Cerebellar cortex (tissue), 1 donor: ENCODE results near the gene LOX.
A peak's percentile ranks its signal among the peaks of the same experiment; 100 is the strongest.

Experiments used
- DNase-seq: peaks from one replicate; pipeline ENCODE4 v3.0.0-alpha.2; 2015; ENCODE audit warnings: low spot score

Gene LOX, protein sequence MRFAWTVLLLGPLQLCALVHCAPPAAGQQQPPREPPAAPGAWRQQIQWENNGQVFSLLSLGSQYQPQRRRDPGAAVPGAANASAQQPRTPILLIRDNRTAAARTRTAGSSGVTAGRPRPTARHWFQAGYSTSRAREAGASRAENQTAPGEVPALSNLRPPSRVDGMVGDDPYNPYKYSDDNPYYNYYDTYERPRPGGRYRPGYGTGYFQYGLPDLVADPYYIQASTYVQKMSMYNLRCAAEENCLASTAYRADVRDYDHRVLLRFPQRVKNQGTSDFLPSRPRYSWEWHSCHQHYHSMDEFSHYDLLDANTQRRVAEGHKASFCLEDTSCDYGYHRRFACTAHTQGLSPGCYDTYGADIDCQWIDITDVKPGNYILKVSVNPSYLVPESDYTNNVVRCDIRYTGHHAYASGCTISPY

DNA sequence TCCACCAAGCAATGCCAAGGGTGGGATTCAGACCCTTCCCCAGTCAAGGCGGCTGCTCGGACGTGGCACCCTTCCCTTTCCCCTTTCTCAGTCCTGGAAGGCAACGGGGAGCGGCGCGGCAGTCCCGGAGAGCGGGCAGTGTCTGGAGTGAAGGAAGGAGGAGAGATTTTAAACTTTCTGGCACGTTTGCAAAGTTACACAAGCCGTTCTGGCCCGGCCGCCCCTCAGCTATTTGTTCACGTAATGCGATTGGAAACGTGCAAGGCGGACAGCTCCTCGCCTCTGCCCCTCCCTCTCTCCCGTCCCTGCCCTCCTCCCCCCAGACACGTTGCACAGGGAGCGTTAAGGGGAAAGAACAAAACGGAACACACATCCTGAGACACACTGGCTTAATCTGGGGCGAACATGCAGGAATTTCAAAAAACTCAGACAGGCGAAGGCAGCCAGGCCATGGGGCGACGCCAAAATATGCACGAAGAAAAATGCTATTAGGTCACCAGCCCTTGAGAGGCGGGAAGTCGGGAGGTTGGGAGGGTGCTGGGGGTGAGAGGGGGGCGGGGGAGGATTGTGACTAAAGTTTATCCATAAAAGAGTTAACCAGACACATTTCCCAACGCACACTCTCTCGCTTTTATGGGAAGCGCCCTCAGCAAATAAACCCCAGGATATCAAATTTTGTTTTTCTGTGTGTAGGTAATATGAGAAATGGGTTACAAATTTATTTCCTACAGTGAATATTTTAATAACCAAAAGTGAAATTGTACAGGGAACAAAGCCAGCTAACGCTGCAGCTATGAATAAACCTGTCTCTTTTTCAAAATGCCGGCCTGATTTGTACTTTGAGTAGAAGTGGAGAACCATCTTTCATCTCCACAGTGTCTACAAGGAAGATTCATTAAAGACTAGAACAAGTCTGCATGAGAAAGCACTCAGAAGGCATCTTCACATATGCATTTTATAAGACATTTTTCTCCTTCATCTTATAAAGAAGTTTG lies at the start of gene LOX:
LOX (minus strand) TSS at position 144 of the 995 bp plus-strand sequence. CDS start 274 bp downstream, outside the sequence.
- peak; percentile 7 for DNase-seq

DNA sequence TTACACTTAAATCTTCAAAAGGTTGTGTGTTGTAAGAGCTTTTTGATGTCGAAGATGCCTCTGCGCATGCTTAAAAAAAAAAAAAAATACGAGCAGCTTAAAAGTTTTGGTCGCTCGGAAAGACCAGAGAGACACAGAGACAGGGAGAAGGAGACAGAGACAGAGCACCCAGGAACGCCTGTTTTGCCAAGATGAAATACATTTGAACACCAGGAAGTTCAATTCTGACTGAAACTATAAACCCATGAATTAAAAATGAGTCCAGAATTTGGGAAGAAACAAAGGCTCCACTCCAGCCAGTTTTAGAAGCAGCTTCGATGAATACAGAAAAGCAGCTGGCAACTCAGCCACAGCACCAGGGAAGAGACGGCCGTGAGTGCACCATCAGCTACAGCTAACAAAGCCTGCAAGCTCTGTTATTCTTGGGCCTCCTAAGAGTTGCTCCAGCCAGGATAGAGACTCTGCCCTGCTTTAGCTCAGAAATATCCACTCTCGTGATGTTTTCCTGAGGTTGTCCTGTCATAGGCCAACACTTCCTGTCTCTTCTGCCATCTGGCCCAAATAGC lies 48.8 kb upstream of the LOX start:
- no peak for DNase-seq

DNA sequence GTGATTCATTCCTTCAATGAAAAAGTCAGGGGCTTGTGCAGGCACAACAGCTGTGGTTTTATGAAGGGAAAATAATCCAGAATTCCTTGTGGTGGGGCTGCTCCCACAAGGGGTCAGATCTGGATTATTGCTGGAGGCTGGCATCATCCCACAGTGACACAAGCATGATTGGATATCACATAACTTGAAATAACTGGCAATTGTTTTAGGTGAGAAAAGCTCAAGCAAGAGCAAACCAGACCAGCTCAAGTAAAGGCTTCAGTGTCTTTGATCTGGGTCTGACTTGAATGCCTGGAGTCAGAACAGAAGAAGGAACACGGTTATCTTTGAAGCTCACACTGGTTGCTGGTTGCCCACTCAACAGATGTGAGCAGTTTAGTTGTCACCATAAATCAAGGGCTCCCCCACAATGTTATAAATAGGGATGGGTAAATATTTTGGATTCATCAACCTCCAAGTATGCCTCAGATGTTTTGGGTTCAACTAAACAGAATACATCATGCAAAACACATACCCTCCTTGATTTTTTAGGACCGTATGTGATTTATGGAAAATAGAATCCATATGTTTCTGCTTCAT lies 48.2 kb upstream of the LOX start:
- DNase-seq: no peak

DNA sequence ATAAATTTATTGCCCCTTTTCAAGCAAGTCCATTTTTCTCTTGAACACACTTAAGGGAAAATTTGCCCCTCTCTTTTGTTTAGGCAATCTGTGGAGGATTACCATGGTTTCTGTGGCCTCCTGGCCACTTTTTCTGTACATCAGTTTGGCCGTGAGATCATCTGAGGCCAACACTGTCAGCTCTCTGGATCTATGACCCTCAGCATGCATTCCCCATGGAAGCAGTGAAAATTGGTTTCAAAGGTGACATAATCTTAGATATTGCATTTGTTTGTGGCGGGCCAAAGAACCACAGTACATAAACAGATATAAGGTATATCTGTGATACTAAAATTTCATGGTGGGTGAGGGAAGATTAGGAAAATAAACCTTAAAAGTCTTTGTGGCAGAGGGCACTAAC lies 46.7 kb upstream of the LOX start:
- DNase-seq: no peak

DNA sequence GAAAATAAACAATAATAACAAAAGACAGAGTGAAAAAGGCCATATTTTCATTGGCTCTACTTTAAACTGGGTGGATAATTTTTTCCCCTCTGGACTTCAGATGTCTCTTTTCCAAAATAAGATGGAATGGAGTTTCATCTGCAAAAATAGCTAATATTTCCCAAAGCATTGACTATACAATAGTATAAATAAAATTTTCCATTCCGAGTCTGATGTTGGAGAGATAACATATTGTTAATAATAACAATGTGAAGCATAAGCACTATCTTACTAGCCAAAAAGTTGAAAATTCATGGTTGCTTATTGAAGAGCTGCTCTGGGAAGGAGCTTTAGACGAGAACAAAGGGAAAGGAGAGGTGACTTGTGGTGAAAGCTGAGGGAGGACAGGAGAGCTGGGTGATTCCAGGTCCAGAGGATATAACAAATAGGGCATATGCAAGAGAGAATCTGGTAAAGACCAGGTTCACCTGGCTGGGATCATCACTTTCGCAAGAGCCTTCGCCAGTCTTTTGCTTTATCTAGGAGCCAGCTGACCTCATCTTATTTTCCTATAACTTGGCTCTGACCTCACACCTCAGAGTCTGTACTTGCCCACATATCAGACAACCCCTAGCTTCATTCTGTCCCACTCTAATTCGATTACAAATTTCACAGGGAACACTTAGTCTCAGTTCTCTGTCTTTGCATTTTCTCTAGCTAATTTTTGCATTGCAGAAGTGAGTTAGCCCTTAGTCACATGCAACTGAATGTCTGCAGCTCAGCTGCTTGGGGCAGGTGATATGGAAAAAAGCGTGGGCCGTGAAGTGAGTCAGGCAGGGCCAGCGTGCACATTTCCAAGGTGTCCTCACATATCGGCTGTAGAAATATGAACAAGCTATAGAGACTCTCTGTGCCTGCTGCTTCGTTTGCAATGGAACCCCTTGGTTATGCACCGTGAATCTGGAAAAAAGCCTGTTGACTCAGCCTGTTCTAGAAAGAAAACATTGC lies 43.7 kb upstream of the LOX start:
- DNase-seq: no peak

DNA sequence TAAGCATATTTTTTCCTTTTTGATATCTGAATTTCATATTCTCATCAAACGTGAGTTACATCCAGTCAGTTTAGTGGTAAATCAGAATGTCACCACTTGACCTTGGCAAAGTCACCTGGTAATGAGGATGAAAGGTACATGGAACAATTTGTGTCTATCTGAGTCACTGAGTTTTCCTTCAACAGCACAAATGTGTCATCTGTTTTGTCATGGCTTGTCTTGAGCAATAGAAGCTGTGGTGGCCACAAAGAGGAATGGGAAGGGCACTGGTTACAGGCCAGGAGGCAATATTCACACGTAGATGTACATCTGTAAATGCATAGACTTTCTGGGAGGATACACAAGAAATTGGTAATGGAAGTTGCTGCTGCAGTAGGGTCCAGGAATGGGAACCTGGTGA lies 42.9 kb upstream of the LOX start:
- DNase-seq: no peak

DNA sequence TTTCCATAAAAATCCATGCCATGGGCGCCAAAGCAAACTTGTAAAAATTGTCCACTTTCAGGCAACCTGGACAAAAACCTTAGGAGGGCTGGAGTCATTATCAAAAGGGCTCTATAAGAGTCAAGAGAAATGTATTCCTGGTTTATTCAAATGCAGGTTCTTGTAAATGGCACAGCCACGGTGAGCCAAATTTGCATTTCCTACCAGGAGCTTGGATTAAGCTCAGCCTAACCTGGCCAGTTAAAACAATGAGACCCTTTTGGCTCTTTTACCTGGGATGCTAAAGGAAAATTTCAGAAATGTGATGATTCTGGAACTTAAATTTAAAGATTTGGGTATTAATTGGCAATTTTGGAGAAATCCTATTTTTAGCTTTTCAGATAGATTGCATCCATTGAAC lies 42.4 kb upstream of the LOX start:
- no peak for DNase-seq

DNA sequence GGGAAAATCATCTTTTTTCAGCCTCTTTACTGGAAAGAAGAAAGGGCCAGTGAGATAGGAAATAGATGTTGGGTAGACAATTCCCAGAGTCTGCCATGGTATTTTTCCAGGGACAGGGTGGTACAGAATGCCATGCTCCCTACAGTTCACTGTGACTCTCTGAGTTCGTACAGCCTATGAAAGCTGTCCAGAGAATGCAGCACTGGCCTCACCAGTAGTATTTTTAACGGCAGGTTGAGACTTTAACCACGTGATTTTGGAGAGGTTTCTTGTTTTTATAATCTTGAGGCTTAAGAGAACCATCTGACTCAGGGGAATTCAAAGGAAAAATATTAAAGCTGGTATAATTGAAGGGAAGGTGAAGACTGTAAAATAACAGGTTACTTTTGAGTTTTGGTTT lies 41.1 kb upstream of the LOX start:
- DNase-seq: no peak

DNA sequence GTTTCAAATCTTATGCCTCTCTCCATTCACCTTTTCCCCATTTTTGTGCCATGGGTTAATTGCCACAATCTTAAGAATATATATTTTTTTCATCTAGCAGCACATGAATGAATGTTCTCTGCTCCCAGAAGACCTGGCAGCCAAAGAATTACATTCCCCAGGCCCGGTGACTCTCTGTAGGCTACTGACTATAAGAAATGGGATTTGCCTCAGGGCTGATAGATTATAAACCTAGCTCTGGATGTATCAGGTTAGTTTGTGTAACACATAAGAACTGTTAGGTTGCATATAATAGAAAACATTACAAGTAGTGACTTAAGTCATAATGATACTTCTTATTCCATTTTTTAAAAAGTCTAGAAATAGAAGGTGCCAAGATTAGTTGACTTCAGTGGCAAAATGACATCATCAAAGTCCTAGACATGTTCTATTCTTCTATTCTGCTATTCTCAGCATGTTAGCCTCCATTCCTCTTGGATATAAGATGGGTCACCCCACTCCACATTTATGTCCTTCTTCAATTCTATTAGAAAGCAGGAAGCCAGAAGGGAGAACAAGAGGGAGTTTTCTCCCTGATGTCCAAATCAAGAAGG lies 40.4 kb upstream of the LOX start:
- no peak for DNase-seq

DNA sequence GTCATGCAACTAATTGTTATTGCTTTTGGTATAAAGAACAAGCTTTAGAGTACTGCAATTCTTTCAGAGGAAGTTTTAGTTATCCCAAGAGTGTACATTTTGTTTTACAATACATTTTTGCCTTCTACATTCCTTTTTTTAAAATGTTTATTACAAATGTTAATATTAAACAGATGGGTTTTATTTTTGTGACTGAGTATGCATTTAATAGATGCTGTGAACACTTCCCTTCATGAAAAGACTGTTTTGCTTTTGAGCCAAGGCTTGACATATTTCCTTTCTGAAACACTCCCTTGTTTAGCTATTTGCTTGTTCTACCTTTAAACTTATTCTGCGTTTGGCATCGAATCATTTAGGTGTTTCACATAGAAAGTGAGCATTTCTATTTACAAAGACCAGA lies 36.4 kb upstream of the LOX start:
- DNase-seq: no peak

DNA sequence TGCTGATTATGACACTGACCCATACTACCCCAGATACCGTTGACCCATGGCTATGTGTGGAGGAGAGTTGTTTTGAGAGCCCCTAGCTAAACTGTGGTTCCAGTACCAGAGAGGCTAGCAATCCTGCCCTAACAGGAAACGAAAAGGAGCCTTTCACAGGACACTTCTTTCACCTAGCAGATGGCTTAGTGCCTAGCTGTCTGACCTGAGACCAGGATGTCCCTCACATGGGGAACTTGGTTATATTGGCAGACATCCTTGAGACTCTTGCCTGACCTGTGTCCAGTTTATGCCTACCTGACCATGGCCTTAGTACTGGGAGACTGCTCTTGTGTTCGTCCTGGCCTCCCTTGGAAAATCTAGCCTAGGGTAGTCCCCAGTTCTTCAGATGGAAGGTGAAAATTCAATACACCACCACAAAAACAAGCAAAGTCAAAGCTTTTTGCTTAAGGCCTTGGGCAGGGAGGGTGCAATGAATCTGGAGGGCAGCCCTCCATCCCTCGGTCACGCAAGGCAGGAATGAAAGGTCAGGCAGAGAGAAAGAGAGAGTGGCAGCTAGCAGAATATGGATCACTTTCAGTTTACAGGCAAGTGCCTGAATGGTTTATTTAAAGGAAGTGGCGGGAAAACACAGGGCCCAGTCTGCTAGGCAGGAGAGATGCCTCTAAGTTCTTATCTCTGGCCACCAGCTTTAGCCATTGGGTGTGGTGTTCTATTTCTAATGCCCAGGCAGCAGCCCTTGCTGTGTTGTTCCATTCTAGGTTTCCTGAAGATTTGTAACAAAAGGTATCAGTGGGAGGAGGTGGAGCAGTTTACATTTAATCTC lies 34.9 kb upstream of the LOX start:
- no peak for DNase-seq

DNA sequence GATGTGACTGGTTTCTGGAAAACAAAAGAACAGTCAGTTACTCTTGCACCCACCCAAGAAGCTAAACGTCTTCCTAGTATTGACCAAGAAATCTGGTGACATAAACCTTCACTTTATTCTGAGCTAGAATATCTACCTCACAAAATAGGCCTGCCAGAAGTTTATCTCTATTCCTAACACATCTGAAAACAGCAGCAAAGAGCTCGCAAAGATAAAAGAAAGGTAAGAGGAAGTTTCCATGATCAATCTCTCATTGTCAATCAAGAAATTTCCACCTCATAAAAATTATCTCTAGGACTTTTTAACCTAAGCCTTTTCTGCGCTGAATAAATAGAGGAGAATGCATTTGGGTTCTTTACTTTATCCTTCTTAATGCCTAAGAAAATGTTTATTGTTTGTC lies 34.0 kb upstream of the LOX start:
- no peak for DNase-seq

DNA sequence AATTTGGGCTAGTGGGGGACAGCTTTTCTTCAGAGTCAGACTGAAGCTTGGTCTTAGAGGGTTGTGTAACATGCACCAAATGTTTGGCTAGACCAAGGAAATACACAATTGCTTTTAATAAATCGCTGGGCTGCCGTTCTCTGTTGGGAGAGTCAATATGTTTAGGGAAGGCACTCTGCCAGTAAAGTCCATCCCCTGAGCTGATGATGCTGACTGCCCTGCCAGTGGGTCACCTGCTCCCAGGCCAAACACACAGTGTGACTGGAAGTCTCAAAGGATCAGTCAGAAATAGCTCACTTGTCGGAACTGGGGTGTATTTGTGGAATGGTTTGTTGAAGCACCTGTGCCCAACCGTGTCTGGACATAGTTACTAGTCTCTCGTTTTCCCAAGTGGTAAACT lies 33.4 kb upstream of the LOX start:
- DNase-seq: no peak

DNA sequence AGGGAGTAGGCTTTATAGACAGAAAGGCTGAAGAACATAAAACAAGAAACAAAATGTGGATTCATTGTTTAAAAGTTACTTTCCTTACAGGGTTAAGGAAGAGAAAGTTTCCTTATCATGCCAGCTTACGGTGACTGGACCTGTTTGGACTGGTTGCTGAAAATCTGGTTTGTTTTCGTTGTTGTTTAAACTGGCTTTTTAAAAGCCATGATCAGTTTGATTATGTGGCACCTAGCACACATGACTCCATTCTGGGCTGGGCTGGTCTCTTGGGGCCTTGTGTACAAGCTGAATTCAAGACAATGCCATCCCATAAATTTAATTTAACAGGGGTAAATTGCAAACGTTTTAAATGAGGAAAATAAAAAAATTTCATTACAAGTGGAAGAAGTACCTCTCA lies 32.9 kb upstream of the LOX start:
- no peak for DNase-seq

DNA sequence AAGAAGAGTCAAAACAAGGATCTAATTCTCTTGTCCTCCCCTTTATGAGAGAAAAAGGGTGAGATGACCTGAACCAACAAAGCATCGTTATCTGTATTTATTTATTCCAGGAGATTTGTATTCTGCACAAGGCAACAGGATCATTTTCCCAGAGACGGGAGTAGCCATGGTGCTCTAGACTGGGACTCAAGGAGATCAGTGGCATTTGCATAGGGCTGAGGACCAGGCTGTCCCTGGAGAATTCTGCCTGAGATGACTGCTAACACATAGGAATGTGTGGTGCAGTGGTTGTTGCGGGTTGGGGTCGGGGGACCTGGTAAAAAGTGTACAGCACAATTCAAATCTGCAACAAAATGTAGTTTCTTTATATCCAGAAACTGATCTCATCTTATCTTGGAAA lies 29.0 kb upstream of the LOX start:
- DNase-seq: no peak

DNA sequence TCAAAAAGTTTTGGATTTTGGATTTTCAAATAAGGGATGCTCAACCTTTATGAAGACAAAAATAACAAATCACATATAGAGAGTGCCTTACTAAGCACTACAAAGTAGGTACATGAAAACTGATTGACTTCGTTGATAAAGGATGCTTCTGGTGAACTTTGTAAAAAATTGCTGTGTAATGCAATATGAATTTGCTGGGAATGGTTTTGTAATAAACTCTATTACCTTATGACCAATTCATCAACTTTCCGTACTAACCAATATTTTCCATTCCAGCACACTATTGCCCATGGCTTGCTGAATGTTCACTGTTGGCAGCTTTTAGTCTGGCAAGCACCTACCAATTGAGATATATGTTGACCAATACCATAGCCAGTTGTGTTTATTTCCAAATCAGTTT lies 27.9 kb upstream of the LOX start:
- no peak for DNase-seq

DNA sequence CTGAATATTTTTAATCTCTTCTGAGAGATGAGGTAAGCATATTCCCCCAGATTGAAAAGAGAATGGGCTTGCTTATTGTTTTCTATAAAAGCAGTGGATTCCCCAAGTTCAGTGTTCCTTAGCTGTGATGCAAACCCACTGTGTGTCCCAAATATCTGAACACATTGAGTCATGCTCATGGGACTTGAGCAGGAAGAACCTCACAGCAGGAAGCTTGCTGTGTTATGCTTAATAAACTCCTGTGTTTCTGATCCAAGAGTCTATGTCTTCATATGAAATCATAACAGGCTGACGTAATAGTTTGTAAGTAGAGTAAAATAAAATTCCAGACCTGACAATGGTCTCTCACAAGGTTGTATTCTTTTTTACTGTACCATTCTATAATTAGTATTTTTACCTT lies 24.8 kb upstream of the LOX start:
- DNase-seq: no peak

DNA sequence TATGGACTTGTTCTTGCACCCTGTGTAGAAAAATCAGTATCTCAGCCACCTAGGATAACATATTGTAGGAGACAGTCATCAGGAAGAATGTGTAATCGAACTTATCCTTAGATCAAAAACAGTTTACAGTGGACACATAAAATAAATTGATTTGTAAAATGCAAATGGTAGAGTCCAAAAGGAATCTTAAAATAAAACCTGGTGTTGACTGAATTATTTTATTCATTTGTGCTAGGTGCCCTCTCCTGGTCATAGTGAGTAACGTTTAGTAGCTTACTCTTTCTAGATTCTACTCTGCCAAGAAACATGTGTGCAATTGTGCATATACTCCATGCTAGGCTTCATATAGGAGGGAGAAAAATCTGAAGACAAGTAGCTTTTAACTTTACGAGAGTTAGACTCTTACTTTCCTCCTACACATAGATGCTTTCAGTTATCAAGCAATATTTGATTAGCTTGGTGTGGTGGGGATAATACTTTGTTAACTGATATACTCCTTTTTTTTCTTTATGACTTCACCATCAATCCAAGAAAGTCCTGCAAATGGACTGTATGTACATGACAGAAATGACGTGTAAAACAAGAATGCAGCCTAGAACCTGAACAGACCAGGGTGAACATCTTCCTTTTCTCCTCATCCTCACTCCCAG lies 23.7 kb upstream of the LOX start:
- DNase-seq: peak; percentile 39

DNA sequence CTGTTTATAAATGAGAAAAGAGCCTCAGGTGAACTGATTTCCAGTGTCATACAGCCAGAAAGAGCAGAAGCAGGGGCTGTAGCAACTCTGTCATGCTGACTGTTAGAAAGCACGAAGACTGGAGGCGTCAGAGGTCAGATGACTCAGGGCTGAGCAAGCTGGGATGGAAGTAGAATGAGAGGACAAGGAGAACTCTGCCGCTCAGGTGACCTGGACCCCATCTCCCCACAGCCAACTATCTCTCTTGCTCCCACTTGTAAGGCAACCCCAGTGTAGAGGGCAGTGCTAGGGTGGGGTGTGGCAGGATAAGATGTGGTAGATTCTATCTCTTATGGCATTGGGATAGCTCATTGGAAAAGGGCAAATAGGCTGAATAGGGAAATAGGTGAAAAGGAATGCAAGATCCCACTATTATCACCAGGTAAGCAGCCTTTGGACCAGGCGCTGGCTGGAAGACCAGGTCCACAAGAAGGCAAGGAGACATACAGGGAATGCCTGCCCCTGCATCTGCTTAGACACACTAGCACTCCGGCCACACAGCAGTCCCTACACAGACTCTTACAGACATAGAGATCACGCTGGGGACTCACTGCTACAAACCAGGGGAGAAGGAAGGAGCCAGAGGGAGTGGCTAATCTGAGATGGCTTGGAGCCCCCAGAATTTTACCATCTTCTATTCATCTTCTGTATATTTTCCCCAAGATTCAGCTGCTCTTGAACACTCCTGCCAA lies 21.2 kb upstream of the LOX start:
- DNase-seq: no peak
